Astrocyte of the cerebellum (primary cell): Measurements from ENCODE around the gene COQ10B.
A peak's percentile ranks its signal among the peaks of the same experiment; 100 is the strongest.

Source experiments
- DNase-seq: peaks from one replicate; pipeline ENCODE4 v3.0.0-alpha.2; 2011; ENCODE audit warnings: low read depth
- H3K4me3 ChIP-seq: 2 replicates; pipeline ENCODE4 v1.5.1; 2011; ENCODE audit warnings: mild to moderate bottlenecking, low read depth, low read length, moderate library complexity
- CTCF ChIP-seq: IDR thresholded peaks from 2 replicates; pipeline ENCODE4 v1.5.1; 2012; ENCODE audit warnings: low read length, low read depth, moderate library complexity, mild to moderate bottlenecking; ENCODE audit errors: missing control alignments
- in situ Hi-C: cut with HindIII; loops from 2 replicates; pipeline ENCODE4 v1.10.0; 2017; ENCODE audit warnings: low sequenced_read_pairs

COQ10B gene

DNA sequence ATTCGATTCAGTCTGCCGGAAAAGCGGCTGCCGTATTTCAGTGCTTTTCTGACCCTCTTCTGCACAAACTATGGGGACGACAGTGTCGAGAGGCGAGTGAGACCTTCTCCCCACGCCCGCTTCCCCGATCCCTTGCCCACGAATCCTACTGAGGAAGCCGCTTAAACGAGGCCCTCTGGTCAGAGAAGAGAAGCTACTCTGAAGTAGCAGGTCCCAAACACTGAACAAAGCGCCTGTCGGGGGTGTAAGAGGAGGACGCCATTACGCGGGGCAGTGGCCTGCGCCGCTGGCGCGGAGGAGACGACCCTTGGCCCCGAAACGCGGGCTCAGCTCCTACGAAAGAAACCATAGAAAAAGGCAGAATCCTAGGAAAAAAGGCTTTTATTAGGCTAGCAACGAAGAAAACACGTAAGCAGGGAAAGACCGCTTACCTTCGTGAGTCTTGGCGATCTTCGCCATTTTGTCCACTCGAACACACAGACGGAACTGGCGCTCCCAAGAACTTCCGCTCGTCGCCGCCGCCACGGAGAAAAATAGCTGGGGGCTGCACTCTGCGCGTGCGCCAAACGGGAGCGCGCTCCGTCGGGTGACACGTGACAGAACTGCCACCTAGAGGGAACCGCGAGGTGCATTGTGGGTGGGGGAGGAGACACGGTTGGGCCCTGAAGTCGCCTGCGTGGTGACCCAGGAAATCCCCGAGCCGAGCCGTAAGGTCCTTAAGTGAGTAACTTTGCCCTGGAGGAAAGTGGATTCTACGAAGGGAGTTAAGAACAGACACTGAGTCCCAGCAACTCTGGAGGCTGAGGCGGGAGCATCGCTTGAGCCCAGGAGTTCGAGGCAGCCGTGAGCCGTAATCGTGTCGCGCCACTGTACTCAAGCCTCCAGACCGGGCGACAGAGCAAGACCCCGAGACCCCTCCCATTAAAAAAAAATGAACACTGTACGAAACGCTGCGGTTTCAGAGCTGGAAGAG is 18.5 kb upstream of the COQ10B start, which contains the start of gene SF3B1:
SF3B1 (minus strand) TSS at position 488 of the 973 bp plus-strand sequence; CDS start at position 459, 29 bp downstream.
- in situ Hi-C loops, result no loop called here
- no peak for TF ChIP-seq CTCF
- peak; percentile 92 for DNase-seq
- H3K4me3 ChIP-seq, result peak within 1 kb of the TSS; percentile 98

DNA sequence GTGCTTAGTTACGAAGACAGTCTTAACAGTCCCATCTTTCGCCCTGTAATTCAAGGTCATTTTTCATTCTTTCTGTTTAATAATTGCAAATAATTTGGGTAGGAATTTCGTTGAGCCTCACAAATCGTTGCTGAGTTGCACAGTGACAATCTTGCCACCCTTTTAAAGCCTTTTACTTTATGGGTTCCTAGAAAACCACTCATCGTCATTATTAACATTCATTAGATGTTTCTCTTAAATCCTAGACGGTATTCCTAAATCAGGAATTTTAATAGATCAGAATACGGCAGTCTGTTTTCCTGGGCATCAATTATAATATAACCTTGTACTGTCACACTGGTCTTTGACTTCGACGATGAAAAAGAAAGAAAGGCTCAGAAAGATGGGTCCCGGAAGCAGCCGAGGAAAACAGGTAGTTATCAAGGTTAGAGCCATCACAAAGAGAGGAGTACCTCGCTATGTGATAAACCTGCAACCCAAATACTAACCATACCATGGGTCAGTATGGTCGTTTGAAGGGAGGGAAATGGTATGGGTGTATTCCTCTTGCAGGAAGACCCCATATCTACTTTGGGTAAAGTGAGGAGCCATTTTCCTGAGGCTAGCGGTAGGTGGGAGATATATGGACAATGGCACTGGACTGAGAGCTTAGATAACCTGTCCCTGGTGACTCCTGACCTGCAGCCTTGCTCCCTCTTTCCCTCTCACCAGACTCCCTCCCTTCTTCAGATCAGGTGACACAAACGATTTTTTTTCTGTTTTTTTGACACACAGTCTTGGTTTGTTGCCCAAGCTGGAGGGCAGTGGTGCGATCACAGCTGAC is 17.5 kb upstream of the COQ10B start:
- no peak for DNase-seq
- peak overlapping the region; percentile 98 for H3K4me3 ChIP-seq
- TF ChIP-seq CTCF, result no peak
- in situ Hi-C loops, result no loop called here

DNA sequence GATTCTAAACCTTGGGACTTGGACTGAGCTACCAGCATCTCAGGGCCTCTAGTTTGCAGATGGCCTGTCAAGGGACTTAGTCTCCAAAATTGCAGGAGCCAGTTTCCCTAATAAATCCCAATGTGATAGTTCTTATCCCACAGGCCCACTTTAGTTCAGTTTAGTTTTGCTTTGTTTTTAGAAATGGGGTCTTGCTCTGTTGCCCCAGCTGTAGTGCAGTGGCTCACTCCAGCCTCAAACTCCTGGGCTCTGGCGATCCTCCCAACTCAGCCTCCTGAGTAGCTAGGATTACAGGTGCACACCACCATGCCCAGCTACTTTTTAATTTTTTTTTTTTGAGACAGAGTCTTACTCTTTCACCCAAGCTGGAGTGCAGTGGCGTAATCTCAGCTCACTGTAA is 16.0 kb upstream of the COQ10B start:
- in situ Hi-C loops, result no loop called here
- no peak for TF ChIP-seq CTCF
- no peak for DNase-seq
- H3K4me3 ChIP-seq, result no peak overlapping the region

GRCh38 chr2:197442857-197443256 is 10.5 kb upstream of the COQ10B start:
- in situ Hi-C loops, result no loop called here
- DNase-seq, result no peak
- no peak overlapping the region for H3K4me3 ChIP-seq
- no peak for TF ChIP-seq CTCF

DNA sequence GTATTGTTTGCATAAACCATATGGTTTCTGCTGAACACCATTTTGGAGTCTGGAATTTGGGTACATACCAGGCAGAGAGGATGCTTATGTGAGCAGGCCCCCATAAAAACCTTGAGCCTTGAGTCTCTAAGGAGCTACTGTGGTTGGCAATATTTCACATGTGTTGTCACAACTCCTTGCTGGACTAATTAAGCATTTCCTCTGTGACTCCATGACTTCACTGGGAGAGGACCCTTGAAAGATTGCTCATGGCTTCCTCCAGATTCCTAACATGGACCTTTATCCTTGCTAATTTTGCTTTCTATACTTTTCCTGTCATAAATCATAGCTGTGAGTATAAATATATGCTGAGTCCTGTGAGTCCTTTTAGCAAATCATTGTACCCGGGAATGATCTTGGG is 7.6 kb upstream of the COQ10B start:
- no peak for DNase-seq
- no peak overlapping the region for H3K4me3 ChIP-seq
- TF ChIP-seq CTCF, result no peak
- in situ Hi-C loops, result no loop called here

DNA sequence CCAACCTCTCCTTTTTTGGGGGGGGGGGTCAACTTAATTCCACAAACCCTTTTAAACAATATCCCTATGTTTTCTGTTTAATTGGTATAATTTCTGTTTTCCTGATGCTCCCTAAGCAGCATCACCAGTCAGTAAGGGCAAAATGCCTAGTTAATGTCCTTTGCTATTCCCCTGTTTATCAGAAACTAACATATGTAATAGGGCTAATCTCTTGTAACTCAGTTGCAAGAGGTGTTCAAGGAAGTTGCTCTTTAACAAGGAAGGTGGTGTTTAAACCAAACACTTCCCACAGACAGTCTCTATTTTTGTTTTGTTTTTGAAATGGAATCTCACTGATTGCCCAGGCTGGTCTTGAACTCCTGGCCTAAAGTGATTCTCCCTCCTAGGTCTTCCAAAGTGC is 6.5 kb upstream of the COQ10B start:
- no peak for TF ChIP-seq CTCF
- in situ Hi-C loops, result no loop called here
- no peak overlapping the region for H3K4me3 ChIP-seq
- DNase-seq, result no peak
